Activated CD4-positive, alpha-beta T cell treated with anti-CD3 and anti-CD28 coated beads for 48 hours (primary cell): ENCODE measurements around the gene SPOPL.
"Not testable (repeated sequence)": the region's sequence is repeated elsewhere in the genome, so short reads cannot be mapped to it uniquely, and the experiment has no call there.

Experiments
- DNase-seq: peaks from one replicate; pipeline ENCODE4 v3.0.0-alpha.2; 2020

The SPOPL gene

GRCh38 chr2:138495384-138495783, 6.2 kb upstream of the SPOPL start:
- no peak for DNase-seq

GRCh38 chr2:138496096-138496651, 5.4 kb upstream of the SPOPL start:
- DNase-seq = no peak

- no peak for DNase-seq
These were observed 4.3 kb upstream of the SPOPL start for GRCh38 chr2:138497294-138497693.

GRCh38 chr2:138499684-138500083, 1.9 kb upstream of the SPOPL start:
- no peak for DNase-seq

GRCh38 chr2:138500592-138501424, 762 bp upstream of the SPOPL start:
- DNase-seq = no peak

- no peak for DNase-seq
These were observed 901 bp downstream of the SPOPL start for GRCh38 chr2:138502255-138503086.

- DNase-seq = no peak
These were observed 1.5 kb downstream of the SPOPL start for GRCh38 chr2:138503087-138503442.

GRCh38 chr2:138503652-138504051, 2.1 kb downstream of the SPOPL start:
- no peak for DNase-seq

- no peak for DNase-seq
These were observed 2.5 kb downstream of the SPOPL start for GRCh38 chr2:138504092-138504491.

- DNase-seq = no peak
These were observed 3.1 kb downstream of the SPOPL start for GRCh38 chr2:138504546-138505235.

- no peak for DNase-seq
These were observed 5.7 kb downstream of the SPOPL start for GRCh38 chr2:138507267-138507666.

- no peak for DNase-seq
These were observed 8.7 kb downstream of the SPOPL start for GRCh38 chr2:138510319-138510718.

GRCh38 chr2:138512672-138513071, 11.1 kb downstream of the SPOPL start:
- no peak for DNase-seq

- no peak for DNase-seq
These were observed 12.6 kb downstream of the SPOPL start for GRCh38 chr2:138514173-138514572.

GRCh38 chr2:138515092-138515491, 13.5 kb downstream of the SPOPL start:
- DNase-seq = no peak

GRCh38 chr2:138516030-138516704, 14.6 kb downstream of the SPOPL start:
- DNase-seq = no peak

GRCh38 chr2:138518860-138519259, 17.3 kb downstream of the SPOPL start:
- no peak for DNase-seq

- DNase-seq = no peak
These were observed 20.3 kb downstream of the SPOPL start for GRCh38 chr2:138521821-138522220.

- no peak for DNase-seq
These were observed 21.0 kb downstream of the SPOPL start for GRCh38 chr2:138522556-138522955.

GRCh38 chr2:138523018-138523672, 21.6 kb downstream of the SPOPL start:
- not testable (repeated sequence) for DNase-seq

GRCh38 chr2:138523673-138524042, 22.1 kb downstream of the SPOPL start:
- not testable (repeated sequence) for DNase-seq

GRCh38 chr2:138524353-138524752, 22.8 kb downstream of the SPOPL start:
- DNase-seq = not testable (repeated sequence)
